Skeletal muscle tissue (tissue), 4 donors: ENCODE results near the gene CTCFL. TPM values are rescaled to one million over a fixed set of nuclear protein-coding genes. Genes with fewer than 3 reads are reported as not detected.
A peak's percentile ranks its signal among the peaks of the same experiment; 100 is the strongest.

Source experiments
- H3K27ac ChIP-seq: one replicate; pipeline ENCODE4 v1.7.0; 2013; ENCODE audit warnings: mild to moderate bottlenecking, low read depth, low read length, inconsistent platforms
- H3K27me3 ChIP-seq, 3 donors: one replicate each; pipeline ENCODE4 v1.7.0; 2013; ENCODE audit warnings: low read length in 3 of 3; ENCODE audit not compliant: control insufficient read depth in 3 of 3, insufficient read depth in 3 of 3
- H3K36me3 ChIP-seq, 3 donors: one replicate each; pipeline ENCODE4 v1.7.0; 2013; ENCODE audit warnings: low read length in 3 of 3; ENCODE audit not compliant: control insufficient read depth in 3 of 3, insufficient read depth in 3 of 3
- H3K4me1 ChIP-seq, 3 donors: one replicate each; pipeline ENCODE4 v1.7.0; 2013; ENCODE audit warnings: low read length in 3 of 3, mild to moderate bottlenecking in 3 of 3; ENCODE audit not compliant: control insufficient read depth in 3 of 3, insufficient read depth in 3 of 3
- H3K4me3 ChIP-seq, 3 donors: one replicate each; pipeline ENCODE4 v1.7.0; 2013; ENCODE audit warnings: low read length in 3 of 3
- H3K9ac ChIP-seq, 3 donors: one replicate each; pipeline ENCODE4 v1.7.0; 2013; ENCODE audit warnings: low read length in 3 of 3, mild to moderate bottlenecking in 3 of 3, moderate library complexity in 2 of 3, low read depth in 1 of 3
- H3K9me3 ChIP-seq, 3 donors: one replicate each; pipeline ENCODE4 v1.7.0; 2013; ENCODE audit warnings: low read length in 3 of 3; ENCODE audit not compliant: control insufficient read depth in 3 of 3
- total RNA-seq: library from RNA; depleted of rRNA; stranded (reverse); fragments of >200 nt; gene quantifications from one replicate; pipeline ENCODE4 v1.2.3, GENCODE V29; 2014
- donor health status: Osteomylitis.

CTCFL gene
- total RNA-seq, 1 donor from 2014 or later: not detected

DNA sequence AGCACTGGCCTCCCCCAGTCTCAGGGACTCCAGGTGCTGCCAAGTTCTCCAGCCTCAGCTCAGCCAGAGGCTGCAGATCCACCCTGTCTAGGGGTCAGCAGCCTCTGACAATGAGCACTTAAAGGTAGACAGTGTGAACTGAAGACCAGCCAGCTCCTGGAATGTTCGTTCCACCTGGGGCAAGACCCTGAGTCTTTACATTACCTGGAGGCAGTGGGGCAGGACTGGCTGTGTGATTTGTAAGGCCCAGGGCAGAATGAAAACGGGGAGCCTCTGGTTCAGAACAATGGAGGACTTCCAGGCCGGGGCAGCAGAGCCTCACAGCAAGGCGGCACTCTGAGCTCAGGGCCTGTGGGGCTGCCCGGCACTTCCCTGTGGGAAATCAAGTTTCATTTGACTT is 65.0 kb downstream of the CTCFL start:
- Histone ChIP-seq H3K4me3 (no peak overlapping the region), H3K9ac (no peak overlapping the region), H3K27ac (no peak overlapping the region), H3K4me1 (peaks cover 17 to 37% (median 29%) of the 10 kb centered on the region in 3 donors), H3K27me3 (no peaks in the 10 kb centered on the region), H3K36me3 (no peaks in the 10 kb centered on the region), H3K9me3 (no peaks in the 10 kb centered on the region)

DNA sequence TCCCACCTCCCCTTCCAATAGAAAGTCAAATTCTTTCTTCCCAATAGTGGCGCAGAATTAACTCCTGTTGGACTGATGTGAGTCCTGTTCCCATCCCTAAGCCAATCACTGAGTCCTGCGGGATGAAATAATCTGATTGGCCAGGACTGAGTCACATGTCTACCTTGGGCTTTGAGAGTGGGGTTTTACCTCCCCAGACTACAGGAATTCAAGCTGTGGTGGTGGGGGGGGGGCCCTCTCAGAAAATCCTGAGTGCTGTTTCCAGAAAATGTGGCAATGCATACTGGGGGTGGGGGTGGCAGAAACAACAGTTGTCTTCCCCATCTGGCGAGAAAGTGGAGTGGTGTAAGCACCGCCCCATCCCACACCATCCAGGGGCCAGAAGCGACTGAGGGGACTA is 65.7 kb downstream of the CTCFL start:
- Histone ChIP-seq H3K36me3 (no peaks in the 10 kb centered on the region), H3K27ac (peak overlapping the region; percentile 15), H3K9me3 (no peaks in the 10 kb centered on the region), H3K9ac (peak overlapping the region in 2 of 3 donors; percentile 5 to 62), H3K4me3 (no peak overlapping the region), H3K27me3 (no peaks in the 10 kb centered on the region), H3K4me1 (peaks cover 17 to 37% (median 26%) of the 10 kb centered on the region in 3 donors)

DNA sequence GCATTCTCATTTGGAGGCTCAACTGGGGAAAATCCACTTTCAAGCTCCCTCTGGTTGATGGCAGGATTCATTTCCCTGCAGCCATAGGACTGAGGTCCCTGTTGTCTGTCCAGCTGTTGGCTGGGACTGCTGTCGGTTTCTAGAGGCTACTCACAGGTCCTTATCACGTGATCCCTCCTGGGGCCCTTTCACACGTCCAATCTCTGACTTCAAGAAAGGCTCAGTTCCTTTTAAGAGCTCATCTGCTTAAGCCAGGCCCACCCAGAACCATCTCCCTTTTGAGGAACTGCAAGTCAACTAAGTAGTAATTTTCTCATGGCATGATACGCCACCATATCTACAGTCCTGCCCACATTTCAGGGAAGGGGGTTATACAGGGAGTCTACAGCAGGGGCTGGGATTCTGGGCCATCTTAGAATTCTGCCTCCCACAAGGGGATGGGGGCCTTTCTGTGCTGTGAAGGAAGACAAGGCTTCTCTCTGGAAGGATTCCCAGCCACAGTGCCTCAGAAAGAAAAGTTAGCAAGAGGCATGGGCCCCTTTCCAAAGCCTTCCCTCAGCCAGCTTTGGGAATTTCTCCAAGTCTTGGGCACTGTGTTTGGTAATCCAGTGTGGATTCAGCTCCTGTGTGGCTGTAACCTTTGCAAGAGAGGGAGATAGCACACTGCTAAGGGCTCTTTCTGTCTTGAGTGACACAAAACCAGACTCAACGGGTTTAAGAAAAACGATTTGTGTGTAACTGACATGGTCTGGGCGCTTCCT is 66.4 kb downstream of the CTCFL start:
- no peaks in the 10 kb centered on the region for H3K9me3 ChIP-seq
- peak overlapping the region in 1 of 3 donors; percentile 13 for H3K4me3 ChIP-seq
- no peaks in the 10 kb centered on the region for H3K27me3 ChIP-seq
- peak overlapping the region; percentile 15 for H3K27ac ChIP-seq
- peaks cover 17 to 37% (median 25%) of the 10 kb centered on the region in 3 donors for H3K4me1 ChIP-seq
- peak overlapping the region in 1 of 3 donors; percentile 62 for H3K9ac ChIP-seq
- H3K36me3 ChIP-seq: no peaks in the 10 kb centered on the region

DNA sequence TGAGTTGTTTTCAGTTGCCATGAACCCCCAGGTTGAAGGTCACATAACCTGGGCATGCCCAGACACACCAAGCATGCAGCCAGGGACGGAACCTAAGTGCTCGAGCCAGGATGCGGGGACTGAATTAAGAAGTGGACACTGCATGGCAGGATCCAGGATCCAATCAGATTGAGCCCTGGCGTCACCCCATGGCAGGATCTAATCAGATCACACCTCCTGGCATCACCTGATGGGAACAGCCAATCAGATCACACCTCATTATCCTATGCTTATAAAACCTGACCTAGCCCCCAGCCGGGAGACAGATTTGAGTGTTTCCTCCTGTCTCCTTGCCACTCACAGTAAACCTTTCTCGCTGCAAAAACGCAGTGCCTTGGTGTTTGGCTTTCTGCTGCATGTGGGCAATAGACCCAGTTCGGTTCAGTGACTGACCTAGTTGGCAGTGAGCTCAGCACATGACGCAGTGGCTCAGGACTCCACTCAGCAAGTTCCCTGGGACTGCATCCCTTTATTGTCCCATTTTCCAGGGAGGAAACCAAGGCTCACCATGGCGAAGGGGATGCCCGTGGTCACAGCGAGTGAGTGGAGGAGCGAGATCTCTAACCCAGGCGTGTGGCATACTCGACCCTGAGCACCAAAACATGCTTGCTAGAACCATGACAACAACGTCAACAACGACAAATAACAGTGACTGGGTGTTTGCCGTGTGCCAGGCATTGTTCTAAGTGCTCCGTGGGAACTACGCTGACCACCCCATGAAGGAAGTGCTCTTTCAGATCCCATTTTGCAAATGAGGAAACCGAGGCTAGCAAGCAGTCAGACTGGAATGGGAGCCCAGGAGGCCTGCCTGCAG is 67.5 kb downstream of the CTCFL start:
- peaks cover 17 to 39% (median 29%) of the 10 kb centered on the region in 3 donors for H3K4me1 ChIP-seq
- peak overlapping the region; percentile 17 to 63 (median 62) for H3K4me3 ChIP-seq
- H3K36me3 ChIP-seq: no peaks in the 10 kb centered on the region
- no peak overlapping the region for H3K27ac ChIP-seq
- peak overlapping the region in 2 of 3 donors; percentile 4 to 66 for H3K9ac ChIP-seq
- no peaks in the 10 kb centered on the region for H3K9me3 ChIP-seq
- no peaks in the 10 kb centered on the region for H3K27me3 ChIP-seq

DNA sequence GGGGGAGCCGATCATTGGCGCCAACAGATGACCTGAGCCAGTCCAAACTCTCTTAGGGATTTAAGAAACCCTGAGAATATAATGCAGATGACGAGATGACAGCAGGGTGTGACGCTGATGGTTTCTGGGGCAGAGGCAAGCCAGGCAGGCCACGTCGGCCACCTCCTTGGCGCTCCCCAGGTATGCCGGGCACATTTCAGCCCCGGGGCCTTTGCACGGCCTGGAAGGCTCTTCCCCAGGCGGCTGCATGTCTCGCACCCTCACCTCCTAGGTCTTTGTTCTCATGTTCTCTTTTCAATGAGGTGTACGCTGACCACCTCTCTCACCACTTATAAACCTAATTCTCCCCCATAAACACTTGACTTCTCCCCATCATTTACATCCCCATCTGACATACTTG is 68.8 kb downstream of the CTCFL start:
- H3K36me3 ChIP-seq: no peaks in the 10 kb centered on the region
- H3K9ac ChIP-seq: no peak overlapping the region
- H3K4me1 ChIP-seq: peaks cover 30 to 52% (median 43%) of the 10 kb centered on the region in 3 donors
- H3K27me3 ChIP-seq: no peaks in the 10 kb centered on the region
- H3K9me3 ChIP-seq: no peaks in the 10 kb centered on the region
- no peak overlapping the region for H3K27ac ChIP-seq
- H3K4me3 ChIP-seq: no peak overlapping the region

DNA sequence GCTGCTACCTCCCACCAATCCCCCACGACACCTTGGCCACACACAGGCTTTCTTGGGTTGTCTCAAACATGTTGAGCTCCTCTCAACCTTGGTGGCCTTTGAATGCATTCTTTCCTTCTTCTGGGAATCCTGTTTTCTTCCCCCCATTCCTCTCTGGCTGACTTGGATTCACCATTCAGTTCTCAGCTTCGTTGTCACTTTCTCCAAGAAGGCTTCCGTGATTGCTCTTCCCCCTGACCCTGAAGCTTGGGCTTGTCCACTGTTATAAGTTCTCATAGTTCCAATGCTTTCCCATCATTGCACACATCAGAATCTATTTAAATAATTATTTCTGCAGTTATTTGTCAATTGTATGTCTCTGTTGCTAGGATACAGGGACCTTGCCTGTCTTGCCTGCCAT is 69.6 kb downstream of the CTCFL start:
- H3K27me3 ChIP-seq: no peaks in the 10 kb centered on the region
- H3K27ac ChIP-seq: no peak overlapping the region
- no peaks in the 10 kb centered on the region for H3K36me3 ChIP-seq
- no peak overlapping the region for H3K9ac ChIP-seq
- no peaks in the 10 kb centered on the region for H3K9me3 ChIP-seq
- H3K4me3 ChIP-seq: no peak overlapping the region
- H3K4me1 ChIP-seq: peaks cover 37 to 53% (median 50%) of the 10 kb centered on the region in 3 donors

DNA sequence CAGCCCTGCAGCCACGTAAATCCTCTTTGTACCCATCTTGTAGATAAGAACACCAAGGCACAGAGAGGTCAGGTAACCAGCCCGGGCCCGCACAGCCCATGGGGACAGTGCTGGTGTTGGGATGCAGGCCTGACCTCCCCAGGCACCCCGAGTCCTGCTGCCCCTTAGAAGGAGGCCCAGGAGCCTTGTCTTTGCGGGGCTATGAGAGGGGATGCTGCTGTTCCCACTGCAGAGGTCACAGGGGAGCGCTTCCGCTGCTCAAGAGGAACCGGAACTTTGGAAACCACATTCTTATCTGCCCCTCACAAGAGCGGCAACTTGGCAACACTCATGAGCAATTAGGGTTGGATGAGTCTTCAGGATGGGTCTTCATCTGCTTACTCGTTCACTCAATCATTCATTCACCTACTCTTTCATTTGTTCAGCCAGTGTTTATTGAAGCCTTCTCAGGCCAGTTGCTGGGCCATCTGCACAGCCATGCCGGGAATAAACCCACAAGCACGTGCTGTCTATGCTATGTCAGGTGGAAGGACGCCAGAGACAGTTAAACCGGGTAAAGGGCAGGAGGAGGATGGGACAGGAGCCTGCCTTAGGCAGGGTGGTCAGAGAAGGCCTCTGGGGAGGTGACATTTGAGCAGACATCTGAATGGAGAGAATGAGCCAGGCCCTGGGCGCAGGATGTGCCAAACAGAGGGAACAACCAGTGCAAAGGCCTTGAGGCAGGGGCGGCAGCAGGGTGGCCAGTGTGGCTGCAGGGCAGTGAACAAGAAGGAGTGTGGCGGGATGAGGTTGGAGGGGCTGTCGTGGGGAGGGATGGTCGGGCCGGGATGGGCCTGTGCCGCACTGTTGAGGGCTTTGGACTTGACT is 72.9 kb downstream of the CTCFL start:
- Histone ChIP-seq H3K27me3 (no peaks in the 10 kb centered on the region), H3K4me3 (peak overlapping the region in 1 of 3 donors; percentile 29)

DNA sequence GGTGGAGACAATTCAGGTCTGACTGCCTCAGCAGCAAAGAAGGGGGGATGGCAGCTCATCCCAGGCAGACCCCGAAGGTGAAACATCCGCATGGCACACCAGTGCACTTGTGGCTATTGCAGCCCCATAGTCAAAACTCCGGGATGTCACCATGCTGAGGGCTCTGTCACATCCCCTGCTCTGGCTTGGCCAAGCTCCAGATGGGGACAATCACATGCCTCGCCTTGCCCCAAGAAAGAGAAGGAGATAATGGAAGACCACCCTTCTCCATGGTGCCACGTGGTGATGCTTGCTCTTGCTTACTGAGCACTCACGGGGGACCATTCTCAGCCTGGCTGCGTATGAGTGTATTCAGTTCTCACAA is 73.5 kb downstream of the CTCFL start:
- no peak overlapping the region for H3K4me3 ChIP-seq
- peak overlapping the region in 2 of 3 donors; percentile 3 to 62 for H3K9ac ChIP-seq
- H3K27ac ChIP-seq: no peak overlapping the region
- H3K9me3 ChIP-seq: no peaks in the 10 kb centered on the region
- H3K27me3 ChIP-seq: no peaks in the 10 kb centered on the region
- H3K4me1 ChIP-seq: peaks cover 40 to 58% (median 54%) of the 10 kb centered on the region in 3 donors
- no peaks in the 10 kb centered on the region for H3K36me3 ChIP-seq

More for the DNA sequence above, 72.9 kb downstream of the CTCFL start:
- Histone ChIP-seq H3K27ac (peak overlapping the region; percentile 64), H3K36me3 (no peaks in the 10 kb centered on the region), H3K4me1 (peaks cover 38 to 52% (median 50%) of the 10 kb centered on the region in 3 donors), H3K9ac (peak overlapping the region in 2 of 3 donors; percentile 3 to 62), H3K9me3 (no peaks in the 10 kb centered on the region)

DNA sequence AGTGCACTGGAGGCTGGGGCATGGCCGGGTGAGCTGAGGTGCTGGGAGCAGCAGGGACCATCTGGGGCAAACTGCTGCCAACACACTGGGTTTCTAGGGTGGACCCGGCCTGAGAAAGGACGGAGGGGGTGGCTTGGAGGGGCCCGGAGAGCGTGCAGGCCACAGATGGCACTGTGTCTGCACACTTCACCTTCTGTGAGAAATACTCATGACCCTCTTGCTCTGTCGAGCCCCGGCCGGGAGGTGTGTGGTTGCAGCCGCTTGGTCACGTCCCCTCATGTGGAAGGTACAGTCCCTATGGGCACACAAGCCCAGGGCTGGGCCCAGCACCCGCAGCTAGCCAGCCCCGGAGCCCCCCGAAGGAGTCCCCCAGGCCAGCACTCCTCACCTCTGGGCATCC is 74.0 kb downstream of the CTCFL start:
- H3K9ac ChIP-seq: peak overlapping the region in 1 of 3 donors; percentile 45
- H3K4me3 ChIP-seq: no peak overlapping the region
- H3K4me1 ChIP-seq: peaks cover 40 to 62% (median 55%) of the 10 kb centered on the region in 3 donors
- no peak overlapping the region for H3K27ac ChIP-seq
- no peaks in the 10 kb centered on the region for H3K9me3 ChIP-seq
- no peaks in the 10 kb centered on the region for H3K27me3 ChIP-seq
- no peaks in the 10 kb centered on the region for H3K36me3 ChIP-seq
